SH-SY5Y (cell line): ENCODE measurements around the gene PFKP.

Experiments used
- GATA2 ChIP-seq: IDR thresholded peaks from 2 replicates; pipeline ENCODE4 v1.6.1; 2011; ENCODE audit warnings: mild to moderate bottlenecking, low read depth, low read length
- GATA3 ChIP-seq: IDR thresholded peaks from 2 replicates; pipeline ENCODE4 v1.6.1; 2011; ENCODE audit warnings: low read depth, mild to moderate bottlenecking, low read length, moderate library complexity

The PFKP gene

DNA sequence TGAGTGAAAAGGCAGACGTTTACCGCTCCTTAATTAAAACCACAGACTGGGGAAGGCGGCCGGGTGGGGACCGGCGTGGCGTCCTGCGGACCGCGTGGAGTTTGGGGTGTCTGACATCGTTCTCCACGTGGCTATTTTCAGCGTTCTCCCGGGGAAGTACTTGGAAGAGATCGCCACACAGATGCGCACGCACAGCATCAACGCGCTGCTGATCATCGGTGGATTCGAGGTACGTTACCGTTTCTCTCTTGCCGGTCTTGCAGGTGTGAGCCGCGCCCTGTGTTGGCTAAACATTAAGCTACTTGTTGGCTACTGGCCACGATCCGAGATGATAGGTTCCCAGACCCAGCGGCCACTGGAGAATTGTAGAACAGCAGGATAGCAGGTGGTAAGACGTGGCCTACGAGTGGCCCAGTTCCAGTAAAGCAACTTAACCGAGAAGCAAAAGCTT lies 51.3 kb downstream of the PFKP start:
- no peak for TF ChIP-seq GATA2
- TF ChIP-seq GATA3, result no peak

DNA sequence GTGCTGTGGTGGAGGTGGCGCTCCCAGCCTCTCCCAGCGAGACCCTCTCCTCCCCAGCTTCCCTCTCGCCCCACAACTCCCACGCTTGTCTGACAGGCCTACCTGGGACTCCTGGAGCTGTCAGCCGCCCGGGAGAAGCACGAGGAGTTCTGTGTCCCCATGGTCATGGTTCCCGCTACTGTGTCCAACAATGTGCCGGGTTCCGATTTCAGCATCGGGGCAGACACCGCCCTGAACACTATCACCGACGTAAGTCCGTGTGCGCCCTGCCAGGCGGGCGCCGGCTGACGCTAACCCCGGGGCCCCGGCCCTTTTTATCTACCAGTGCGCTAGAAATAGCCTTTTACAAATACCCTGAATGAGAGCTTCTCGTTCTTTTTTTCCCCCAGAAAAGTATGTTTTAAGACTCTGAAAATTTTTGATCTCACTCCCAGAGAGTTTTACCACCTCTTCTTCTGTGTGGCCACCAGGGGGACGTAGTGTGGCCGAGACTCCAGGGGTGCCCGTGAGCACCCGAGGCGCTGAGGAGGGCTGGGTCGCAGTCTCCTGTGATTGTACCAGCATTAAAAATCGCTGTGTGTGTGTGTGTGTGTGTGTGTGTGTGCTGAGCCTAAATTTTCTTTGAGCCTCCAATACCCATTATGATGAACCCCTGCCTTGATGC lies 52.6 kb downstream of the PFKP start:
- TF ChIP-seq GATA3 (no peak), GATA2 (no peak)

DNA sequence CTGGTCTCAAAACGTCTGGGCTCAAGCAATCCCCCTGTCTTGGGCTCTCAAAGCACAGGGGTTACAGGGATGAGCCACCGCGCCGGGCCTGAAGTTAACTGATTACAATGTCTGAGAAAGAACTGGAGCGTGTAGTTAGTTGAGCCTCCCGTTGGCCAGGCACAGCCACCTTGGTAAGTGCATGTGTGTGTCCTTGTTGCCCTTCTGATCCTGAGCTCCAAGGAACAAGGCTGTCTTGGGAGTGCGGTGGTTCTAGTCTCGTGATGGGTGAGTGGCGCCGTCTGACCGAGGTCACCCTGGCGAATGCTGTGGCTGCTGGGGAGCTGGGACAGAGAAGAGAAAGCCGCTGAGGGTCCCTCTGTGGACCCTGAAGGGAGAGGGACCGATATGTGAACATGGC lies 54.7 kb downstream of the PFKP start:
- no peak for TF ChIP-seq GATA2
- TF ChIP-seq GATA3, result no peak

DNA sequence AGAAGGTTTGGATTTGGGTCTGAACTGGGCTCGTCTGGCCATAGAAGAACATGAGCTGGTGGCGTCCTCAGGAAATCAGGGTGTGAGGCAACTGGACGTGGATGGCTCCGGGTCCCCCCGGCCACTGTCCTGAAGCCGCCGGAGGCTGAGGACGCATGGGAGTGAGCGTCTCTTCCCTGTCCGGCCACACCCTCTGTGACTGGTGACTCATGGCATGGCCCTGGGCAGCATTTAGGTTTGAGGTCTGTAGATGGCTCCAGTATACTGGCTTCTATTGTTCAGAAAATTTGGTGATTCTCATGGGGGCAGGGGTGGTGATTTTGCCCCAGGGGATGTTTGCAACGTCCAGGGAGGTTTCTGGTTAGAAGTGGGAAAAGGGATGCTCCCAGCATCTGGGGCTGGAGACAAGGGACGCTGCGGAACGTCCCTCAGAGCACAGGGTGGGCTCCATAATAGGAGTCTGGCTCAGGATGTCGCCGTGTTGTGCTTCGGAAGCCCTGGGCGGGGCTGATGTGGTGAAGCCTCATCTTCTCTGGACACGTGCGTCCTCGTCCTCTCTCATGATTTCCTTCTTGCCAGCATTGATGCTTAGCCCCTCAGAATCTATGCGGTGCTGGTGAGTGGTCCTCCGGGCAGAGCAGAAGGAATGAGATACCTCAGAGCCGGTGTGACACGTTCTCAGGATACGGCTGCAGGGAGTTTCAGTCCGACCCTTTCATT lies 55.3 kb downstream of the PFKP start:
- TF ChIP-seq GATA2, result no peak
- no peak for TF ChIP-seq GATA3

DNA sequence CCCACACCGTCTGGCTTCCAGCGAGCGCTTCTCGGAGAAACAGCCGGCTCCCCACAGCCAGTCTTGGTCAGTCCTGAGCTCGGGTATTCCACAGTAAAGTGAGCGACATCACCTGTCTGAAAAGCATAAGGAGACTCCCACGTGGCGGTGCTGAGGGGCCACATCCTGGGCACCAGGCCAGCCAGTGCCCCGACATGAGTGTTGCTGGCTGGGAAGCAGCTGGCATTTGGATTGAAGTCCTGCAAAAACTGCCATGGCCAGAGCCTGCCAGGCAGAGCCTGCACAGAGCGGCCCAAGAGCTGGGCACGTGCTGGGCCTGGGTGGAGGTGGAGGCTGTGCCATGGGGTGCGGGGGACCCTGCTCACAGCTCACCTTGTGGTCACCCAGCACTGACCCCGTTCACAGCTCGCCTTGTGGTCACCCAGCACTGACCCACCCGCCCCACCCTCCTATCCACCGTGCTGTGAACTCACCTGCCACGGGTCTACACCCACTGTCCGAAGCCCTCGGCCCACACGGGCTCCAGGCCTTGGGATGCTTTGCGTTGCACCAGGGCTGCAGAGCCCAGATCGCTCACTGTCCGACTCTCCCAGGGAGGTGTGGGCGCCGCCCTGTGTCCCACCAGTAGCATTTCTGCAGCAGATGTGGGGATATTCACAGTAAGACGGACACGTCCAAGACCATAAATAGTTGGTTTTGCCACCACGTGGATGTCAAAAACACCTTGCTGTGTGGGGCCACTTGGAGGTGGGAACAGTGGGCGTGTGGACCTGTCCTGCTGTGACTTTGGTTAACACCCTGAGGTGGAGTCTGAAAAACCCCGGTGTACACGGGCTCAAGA lies 56.4 kb downstream of the PFKP start:
- TF ChIP-seq GATA3 (no peak), GATA2 (no peak)

DNA sequence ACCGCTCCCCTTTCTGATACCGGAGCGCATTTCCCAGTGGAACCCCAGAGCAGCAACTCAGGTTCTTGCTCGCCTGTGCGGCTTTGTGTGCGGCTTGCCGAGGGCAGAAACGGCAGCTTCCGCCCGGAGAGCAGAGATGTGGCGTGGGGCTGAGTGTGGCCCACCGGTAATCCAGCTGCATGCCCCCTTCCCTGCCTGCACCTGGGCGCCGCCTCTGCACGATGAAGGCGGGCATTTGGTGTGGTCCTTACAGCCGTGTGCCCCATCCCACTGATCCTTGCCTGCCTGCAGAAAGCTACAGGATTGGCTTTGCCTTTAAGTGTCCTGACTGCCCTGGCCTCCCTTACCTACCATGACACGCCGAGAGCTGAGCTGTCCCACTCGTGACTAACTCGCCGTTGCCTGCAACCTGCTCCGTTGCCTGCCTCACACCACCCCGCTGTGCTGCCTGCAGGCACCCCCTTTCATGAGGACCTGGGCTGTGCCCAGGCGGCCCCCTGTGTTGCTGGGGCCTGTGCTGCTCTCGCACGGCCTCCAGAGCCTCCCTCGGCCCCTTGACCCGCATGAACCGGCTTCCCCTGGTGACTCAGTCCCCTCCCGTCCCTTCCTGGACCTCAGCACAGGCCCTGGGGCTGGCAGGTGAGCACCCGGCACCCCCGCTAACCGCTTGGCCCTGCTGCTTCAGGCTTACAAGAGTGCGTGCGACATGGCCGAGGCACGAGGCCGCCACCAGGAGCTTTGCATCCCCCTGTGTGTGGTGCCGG lies 57.2 kb downstream of the PFKP start:
- TF ChIP-seq GATA3 (no peak), GATA2 (no peak)

DNA sequence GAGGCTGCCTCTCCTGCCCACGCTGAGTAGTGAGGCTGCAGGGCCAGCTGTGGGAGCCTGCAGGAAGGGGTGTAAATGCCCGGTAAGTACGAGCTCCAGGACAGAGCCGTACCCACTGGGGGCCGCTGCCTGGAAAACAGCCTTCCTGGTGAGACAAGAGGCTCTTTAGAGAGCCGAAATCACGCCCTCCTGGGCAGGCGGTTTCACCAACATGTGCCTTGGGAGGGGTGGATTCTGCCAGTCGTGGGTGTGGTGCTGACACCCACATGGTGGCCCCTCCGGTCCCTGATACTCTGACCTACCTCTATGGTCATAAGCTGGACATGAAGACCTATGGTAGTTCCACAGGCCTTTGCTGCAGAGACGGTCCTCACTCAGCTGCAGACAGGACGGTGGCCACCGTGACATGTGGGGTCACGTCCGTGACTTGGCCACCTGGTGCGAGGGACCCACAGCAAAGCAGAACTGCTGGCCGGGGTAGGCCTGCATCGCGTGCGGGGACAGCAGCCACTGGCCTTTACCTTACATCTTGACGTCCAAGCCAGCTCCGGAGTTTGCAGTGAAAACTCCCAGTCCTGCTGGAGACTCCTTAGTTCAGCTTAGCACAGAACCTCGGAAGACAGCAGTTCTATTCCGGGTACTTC lies 58.3 kb downstream of the PFKP start:
- no peak for TF ChIP-seq GATA3
- no peak for TF ChIP-seq GATA2

DNA sequence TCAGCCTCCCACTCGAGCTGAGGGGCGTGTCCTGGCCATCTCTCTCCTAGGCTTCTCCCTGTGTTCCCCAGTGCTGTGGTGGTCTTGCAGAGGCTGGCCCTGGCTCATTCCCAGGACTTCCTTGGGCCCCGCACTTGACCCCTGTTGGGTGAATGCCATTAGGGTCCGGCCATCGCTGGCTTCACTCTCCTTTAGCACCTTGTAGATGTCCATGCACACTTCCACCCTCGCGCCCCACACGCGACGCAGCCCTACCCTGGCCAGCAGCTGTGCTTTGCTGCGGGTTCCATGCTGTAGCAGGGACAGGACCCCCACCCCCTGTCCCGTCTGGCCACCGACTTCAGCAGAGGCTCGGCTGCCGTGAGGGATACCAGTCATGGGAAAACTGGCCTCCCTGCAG lies 58.9 kb downstream of the PFKP start:
- no peak for TF ChIP-seq GATA3
- no peak for TF ChIP-seq GATA2

DNA sequence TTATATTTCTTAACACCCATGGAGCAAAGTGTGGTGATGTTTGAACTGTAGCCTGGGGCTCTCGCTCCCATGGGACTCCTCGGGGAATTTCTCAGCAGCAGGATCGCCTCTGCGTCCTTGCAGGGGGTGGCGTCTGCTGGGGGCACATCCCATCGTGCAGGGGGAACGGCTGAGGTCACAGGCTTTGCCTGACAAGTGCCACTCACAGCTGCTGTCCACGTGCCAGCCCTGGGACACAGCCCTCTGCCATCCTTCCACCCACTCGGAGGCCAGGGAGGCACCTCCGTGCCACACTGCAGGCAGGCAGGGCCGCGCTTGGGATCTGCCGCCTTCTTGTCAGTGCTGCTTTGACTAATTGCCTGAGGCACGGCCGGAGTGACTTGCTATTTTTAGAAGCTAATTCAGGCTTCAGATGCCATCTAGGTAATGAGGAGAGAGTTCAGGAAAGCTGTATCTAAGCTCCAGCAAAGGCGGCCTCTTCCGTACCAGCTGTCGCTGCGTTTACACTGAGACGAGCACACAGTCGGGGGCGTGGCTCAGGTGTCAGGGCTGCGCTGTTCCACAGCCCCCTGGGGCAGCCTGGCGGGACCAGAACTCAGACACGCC lies 59.5 kb downstream of the PFKP start:
- TF ChIP-seq GATA2, result no peak
- no peak for TF ChIP-seq GATA3

DNA sequence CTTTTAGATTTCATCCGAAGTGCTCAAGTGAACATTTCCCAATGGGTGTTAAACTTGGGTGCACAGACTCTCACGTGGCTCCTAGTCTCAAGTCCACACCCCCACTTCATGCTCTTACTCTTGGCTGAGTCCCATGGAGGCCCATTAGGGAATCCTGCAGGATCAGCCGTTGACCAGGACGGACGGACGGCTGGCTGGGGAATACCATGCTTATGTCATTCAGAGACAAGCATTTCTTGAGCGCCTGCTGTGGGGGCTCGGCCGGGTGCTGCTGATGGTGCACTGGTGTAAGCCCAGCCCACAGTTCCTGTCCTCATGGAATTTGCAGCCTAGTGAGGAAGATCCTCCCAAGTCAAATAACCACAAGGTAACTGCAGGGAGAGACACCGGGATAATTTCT lies 60.6 kb downstream of the PFKP start:
- TF ChIP-seq GATA2 (no peak), GATA3 (no peak)

DNA sequence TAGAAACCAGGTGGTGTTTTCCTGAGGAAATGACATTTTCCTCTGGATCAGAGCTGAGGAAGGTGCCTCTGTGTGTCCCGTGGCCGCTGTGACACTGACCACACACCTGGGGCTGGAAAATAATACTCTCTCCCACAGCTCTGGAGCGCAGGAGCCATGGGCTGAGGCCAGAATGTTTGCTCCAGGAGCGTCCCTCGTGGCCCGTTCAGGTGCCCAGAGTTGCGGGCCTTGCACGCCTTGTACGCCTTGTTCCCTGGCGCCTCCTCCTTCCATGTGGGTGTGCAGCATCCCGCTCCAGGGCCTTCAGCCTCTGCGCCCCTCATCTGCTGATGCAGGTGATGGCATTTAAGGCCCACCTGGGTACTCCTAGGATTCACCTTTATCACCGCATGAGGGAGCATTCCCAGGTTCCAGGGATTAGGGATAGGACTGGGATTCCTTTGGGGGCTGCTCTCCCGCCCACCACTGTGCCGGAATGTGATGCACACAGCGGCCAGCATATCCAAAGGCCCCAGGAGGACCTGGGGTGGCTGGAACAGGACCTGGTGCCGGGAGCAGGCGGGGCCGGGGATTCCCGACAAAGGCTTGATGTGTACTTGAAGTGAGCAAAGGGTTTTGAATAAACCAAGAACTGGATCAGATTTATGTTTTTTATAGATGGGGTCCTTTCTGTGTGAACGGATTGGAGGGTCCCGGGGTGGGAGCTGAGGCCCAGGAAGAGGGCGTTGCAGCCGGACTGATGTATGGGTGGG lies 61.2 kb downstream of the PFKP start:
- TF ChIP-seq GATA3, result no peak
- TF ChIP-seq GATA2, result no peak

DNA sequence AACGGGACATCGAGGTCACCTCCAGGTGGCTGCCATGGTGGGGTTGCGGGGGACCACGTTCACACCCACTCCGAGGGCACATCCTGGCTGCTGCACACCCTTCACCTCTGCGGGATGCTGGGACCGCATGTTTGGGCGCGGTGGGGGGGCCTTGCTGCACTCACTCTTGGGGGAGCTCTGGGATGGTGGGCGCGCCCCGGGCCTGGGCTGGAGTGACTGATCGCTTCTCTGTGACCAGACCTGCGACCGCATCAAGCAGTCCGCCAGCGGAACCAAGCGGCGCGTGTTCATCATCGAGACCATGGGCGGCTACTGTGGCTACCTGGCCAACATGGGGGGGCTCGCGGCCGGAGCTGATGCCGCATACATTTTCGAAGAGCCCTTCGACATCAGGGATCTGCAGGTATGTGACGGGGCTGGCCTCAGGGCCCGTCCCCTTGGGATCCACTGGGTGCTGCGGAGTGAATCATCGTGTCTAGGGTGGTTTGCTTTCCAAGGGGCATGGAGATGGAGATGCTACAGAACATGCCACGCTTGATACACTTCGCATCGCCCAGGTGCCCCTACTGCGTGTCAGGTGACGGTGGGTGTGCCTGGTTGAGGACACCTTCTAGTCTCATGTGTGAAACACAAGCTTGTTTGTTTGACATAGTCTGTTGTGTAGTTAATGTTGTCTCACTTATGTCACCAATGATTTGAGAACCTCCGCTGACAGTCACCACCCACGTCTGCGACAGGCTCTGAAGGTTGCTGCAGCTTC lies 62.4 kb downstream of the PFKP start:
- TF ChIP-seq GATA3, result no peak
- TF ChIP-seq GATA2, result no peak

DNA sequence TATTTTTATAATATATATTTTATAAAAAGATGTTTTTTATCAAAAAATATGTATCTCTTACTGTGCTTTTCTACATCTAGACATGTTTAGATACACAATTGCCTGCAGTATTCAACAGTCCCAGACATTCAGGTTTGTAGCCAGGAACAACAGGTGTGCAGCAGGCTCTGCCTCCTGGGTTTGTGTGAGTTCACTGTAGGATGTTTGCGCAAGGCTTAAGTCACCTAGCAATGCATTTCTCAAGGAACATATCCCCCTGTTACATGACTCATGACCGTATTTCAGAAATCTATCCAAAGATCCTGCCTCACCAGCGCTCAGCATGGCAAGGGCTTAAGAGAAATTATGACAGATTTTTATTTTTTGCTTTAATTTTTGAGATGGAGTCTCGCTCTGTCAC lies 63.8 kb downstream of the PFKP start:
- TF ChIP-seq GATA3, result no peak
- no peak for TF ChIP-seq GATA2
